ENCODE measurements around the gene FOXJ1.

GRCh38 chr17:76140661-76141211 lies 309 bp downstream of the FOXJ1 start:
- TF ChIP-seq, protein P1, sequence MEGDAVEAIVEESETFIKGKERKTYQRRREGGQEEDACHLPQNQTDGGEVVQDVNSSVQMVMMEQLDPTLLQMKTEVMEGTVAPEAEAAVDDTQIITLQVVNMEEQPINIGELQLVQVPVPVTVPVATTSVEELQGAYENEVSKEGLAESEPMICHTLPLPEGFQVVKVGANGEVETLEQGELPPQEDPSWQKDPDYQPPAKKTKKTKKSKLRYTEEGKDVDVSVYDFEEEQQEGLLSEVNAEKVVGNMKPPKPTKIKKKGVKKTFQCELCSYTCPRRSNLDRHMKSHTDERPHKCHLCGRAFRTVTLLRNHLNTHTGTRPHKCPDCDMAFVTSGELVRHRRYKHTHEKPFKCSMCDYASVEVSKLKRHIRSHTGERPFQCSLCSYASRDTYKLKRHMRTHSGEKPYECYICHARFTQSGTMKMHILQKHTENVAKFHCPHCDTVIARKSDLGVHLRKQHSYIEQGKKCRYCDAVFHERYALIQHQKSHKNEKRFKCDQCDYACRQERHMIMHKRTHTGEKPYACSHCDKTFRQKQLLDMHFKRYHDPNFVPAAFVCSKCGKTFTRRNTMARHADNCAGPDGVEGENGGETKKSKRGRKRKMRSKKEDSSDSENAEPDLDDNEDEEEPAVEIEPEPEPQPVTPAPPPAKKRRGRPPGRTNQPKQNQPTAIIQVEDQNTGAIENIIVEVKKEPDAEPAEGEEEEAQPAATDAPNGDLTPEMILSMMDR (IDR thresholded peaks at IDR 0.05): no peak
- TF ChIP-seq POLR2A (IDR thresholded peaks at IDR 0.05) (no peak), EP300 (IDR thresholded peaks at IDR 0.05) (no peak)

Data from ovary (tissue), 3 donors.